HepG2 (cell line): ENCODE data around the gene S100A16. TPM values are rescaled to one million over a fixed set of nuclear protein-coding genes. Genes with fewer than 3 reads are reported as not detected.
A peak's percentile ranks its signal among the peaks of the same experiment; 100 is the strongest.

Source experiments
- BRCA1 ChIP-seq: sonication (generic); formaldehyde crosslinking; IDR thresholded peaks from 2 replicates; pipeline ENCODE4 v1.4.0; 2020; ENCODE audit warnings: missing genetic modification reagents
- DNMT1 ChIP-seq: sonication (generic); formaldehyde crosslinking; IDR thresholded peaks from 2 replicates; pipeline ENCODE4 v1.5.1; 2020; ENCODE audit warnings: mild to moderate bottlenecking, missing genetic modification reagents
- DPF2 ChIP-seq: sonication (generic); formaldehyde crosslinking; IDR thresholded peaks from 2 replicates; pipeline ENCODE4 v1.4.0; 2020; ENCODE audit warnings: mild to moderate bottlenecking, low read depth, missing genetic modification reagents, borderline replicate concordance
- GABPA ChIP-seq, 2 experiments: IDR thresholded peaks; 2 replicates each; pipeline ENCODE4 v1.6.1; 2011 to 2016; ENCODE audit warnings: low read depth in 2 of 2, low read length in 1 of 2, missing biosample characterization in 1 of 2, missing genetic modification characterization in 1 of 2
- HCFC1 ChIP-seq: fragments of 150-350 bp; IDR thresholded peaks from 2 replicates; pipeline ENCODE4 v1.6.1; 2014; ENCODE audit warnings: low read depth, low read length
- HNF4G ChIP-seq, 2 experiments: sonication (generic) in 1 of 2; formaldehyde crosslinking in 1 of 2; IDR thresholded peaks; 2 replicates each; pipeline versions ENCODE4 v1.4.0 to v1.6.1; 2011 to 2020; ENCODE audit warnings: borderline replicate concordance in 2 of 2, low read depth in 2 of 2, mild to moderate bottlenecking in 2 of 2, low read length in 1 of 2, missing genetic modification reagents in 1 of 2, moderate library complexity in 1 of 2
- KLF11 ChIP-seq: IDR thresholded peaks from 2 replicates; pipeline ENCODE4 v1.6.1; 2016; ENCODE audit warnings: missing compliant biosample characterization
- NFIC ChIP-seq: IDR thresholded peaks from 2 replicates; pipeline ENCODE4 v1.6.1; 2012; ENCODE audit warnings: mild to moderate bottlenecking, low read length, inconsistent platforms
- POLR2G ChIP-seq: fragments of 200-400 bp; formaldehyde crosslinking; IDR thresholded peaks from 2 replicates; pipeline ENCODE4 v1.6.1; 2018; ENCODE audit warnings: mild to moderate bottlenecking, low read depth, low read length, moderate library complexity
- SRSF9 ChIP-seq: fragments of 200-400 bp; formaldehyde crosslinking; IDR thresholded peaks from 2 replicates; pipeline ENCODE4 v1.6.1; 2018; ENCODE audit warnings: borderline replicate concordance, mild to moderate bottlenecking, low read depth, low read length; ENCODE audit not compliant: insufficient read depth, poor library complexity, severe bottlenecking
- TCF12 ChIP-seq, 2 experiments: fragments of 450-650 bp in 1 of 2; sonication (generic) in 1 of 2; formaldehyde crosslinking in 1 of 2; IDR thresholded peaks; 2 replicates each; pipeline versions ENCODE4 v1.6.1 to v1.8.0; 2017 to 2022; ENCODE audit warnings: antibody characterized with exemption in 1 of 2, mild to moderate bottlenecking in 1 of 2, missing genetic modification reagents in 1 of 2, moderate library complexity in 1 of 2
- ZNF12 ChIP-seq: sonication (generic); formaldehyde crosslinking; IDR thresholded peaks from 2 replicates; pipeline ENCODE4 v1.5.0; 2020; ENCODE audit warnings: missing genetic modification reagents
- ZNF207 ChIP-seq: fragments of 450-650 bp; IDR thresholded peaks from 2 replicates; pipeline ENCODE4 v1.6.1; 2016; ENCODE audit warnings: antibody characterized with exemption, borderline replicate concordance
- ZNF737 ChIP-seq: sonication (generic); formaldehyde crosslinking; IDR thresholded peaks from 2 replicates; pipeline ENCODE4 v1.5.0; 2020; ENCODE audit warnings: missing genetic modification reagents, mild to moderate bottlenecking, borderline replicate concordance
- polyA plus RNA-seq, 8 experiments: library from polyadenylated mRNA; depleted of rRNA in 3 of 8; stranded (reverse) in 7 of 8; unstranded in 1 of 8; fragments of >200 nt; fragmentation: Illumina TruSeq in 4 of 8; extraction: Trizol in 4 of 8; gene quantifications; 2 replicates each; pipeline versions ENCODE4 v1.2.1 to v1.2.3, GENCODE V29; 2011 to 2016; ENCODE audit warnings: low read depth in 4 of 8, missing spikeins in 1 of 8, mixed read lengths in 1 of 8; ENCODE audit not compliant: insufficient read depth in 1 of 8
- total RNA-seq, 5 experiments: library from RNA; depleted of rRNA; stranded (reverse); fragments of >200 nt; fragmentation: Illumina TruSeq; extraction: Trizol; gene quantifications; 2 replicates each; pipeline ENCODE4 v1.2.3, GENCODE V29; 2016; ENCODE audit warnings: low read depth in 1 of 5
- TF ChIP-seq, protein P1 (sequence below): sonication (generic); formaldehyde crosslinking; IDR thresholded peaks from 2 replicates; pipeline ENCODE4 v1.5.1; 2020; ENCODE audit warnings: mild to moderate bottlenecking, missing genetic modification reagents, moderate library complexity
- TF ChIP-seq, protein P2 (sequence below): sonication (generic); formaldehyde crosslinking; conservative IDR thresholded peaks from 2 replicates; pipeline ENCODE4 v1.4.0; 2020; ENCODE audit warnings: missing genetic modification reagents
- TF ChIP-seq, protein P3 (sequence below): sonication (generic); formaldehyde crosslinking; IDR thresholded peaks from 2 replicates; pipeline ENCODE4 v1.5.0; 2020; ENCODE audit warnings: mild to moderate bottlenecking, missing genetic modification reagents
- TF ChIP-seq, protein P4 (sequence below): sonication (generic); formaldehyde crosslinking; IDR thresholded peaks from 2 replicates; pipeline ENCODE4 v1.4.0; 2020; ENCODE audit warnings: mild to moderate bottlenecking, missing genetic modification reagents
- TF ChIP-seq, protein P5 (sequence below): IDR thresholded peaks from 2 replicates; pipeline ENCODE4 v1.6.1; 2016; ENCODE audit warnings: missing compliant biosample characterization, missing genetic modification reagents, borderline replicate concordance

Gene S100A16
- total and polyA plus RNA-seq, 2 of the 13 experiments (the other 11 are each of a cell fraction or from before 2014, with no cell fraction given) = 46.0 to 195 TPM

DNA sequence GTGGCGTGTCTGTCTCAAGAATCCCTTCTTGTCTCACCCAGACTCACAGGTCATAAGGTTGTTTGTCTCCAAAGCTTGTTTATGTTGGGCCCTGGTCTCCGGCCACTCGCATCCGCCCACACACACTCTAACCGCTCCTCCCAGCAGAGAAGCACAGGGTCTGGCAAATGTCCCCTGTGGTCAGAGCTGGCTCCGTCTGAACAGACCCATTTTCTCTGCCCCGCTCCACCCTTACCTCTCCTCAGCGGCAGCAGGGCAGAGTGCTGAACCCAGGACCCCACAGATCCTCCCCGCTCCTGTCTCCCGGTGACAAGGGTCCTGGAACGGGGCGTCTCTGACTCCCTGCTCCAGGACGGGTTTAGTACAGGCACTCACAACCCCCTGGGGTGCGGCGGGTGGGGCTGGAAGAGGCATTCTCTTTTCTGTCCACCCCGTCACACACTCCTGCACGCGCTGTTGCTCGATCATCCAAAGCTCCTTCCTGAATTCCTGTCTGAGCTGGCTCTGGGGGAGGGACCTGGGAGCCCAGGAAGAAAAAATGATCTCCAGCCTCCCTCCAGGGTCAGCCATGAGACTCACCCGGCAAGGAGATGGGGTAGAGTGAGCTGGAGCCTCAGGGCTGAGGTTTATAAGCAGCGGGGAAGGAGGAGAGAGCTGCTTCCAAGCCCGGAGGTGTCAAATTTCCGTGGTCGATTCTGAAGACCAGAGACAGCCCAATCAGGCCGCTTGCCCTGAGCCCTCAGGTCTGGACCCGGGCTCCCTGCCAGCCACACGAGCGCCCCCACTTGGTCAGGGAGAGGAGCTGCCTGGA is 14.2 kb upstream of the S100A16 start, which contains the start of gene S100A13 (continued):
- TF ChIP-seq, protein P1, sequence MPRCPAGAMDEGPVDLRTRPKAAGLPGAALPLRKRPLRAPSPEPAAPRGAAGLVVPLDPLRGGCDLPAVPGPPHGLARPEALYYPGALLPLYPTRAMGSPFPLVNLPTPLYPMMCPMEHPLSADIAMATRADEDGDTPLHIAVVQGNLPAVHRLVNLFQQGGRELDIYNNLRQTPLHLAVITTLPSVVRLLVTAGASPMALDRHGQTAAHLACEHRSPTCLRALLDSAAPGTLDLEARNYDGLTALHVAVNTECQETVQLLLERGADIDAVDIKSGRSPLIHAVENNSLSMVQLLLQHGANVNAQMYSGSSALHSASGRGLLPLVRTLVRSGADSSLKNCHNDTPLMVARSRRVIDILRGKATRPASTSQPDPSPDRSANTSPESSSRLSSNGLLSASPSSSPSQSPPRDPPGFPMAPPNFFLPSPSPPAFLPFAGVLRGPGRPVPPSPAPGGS = 0 out of 2 replicates have a peak, but pooled peaks have one; percentile 1
- TF ChIP-seq ZNF12 (no peak), DPF2 (CRISPR knock-in tag) (no peak), NFIC (no peak), HCFC1 (no peak), BRCA1 (CRISPR knock-in tag) (no peak), ZNF737 (no peak), GABPA (IDR thresholded peaks at IDR 0.05; ENCODE audit: low read depth, low read length) (no peak), GABPA (CRISPR knock-in tag; IDR thresholded peaks at IDR 0.05; ENCODE audit: low read depth) (no peak), TCF12 (IDR thresholded peaks at IDR 0.05) (no peak), TCF12 (CRISPR knock-in tag; IDR thresholded peaks at IDR 0.05) (peak; percentile 66; the same call in 1 of the 2 replicates), POLR2G (peak; percentile 94), SRSF9 (no peak), ZNF207 (no peak), KLF11 (CRISPR knock-in tag) (peak; percentile 82; the same call in 1 of the 2 replicates), DNMT1 (CRISPR knock-in tag) (no peak), HNF4G (IDR thresholded peaks at IDR 0.05; ENCODE audit: borderline replicate concordance, low read depth, low read length) (no peak), HNF4G (CRISPR knock-in tag; IDR thresholded peaks at IDR 0.05; ENCODE audit: borderline replicate concordance, low read depth) (0 out of 2 replicates have a peak, but pooled peaks have one; percentile 21)
- TF ChIP-seq, protein P2, sequence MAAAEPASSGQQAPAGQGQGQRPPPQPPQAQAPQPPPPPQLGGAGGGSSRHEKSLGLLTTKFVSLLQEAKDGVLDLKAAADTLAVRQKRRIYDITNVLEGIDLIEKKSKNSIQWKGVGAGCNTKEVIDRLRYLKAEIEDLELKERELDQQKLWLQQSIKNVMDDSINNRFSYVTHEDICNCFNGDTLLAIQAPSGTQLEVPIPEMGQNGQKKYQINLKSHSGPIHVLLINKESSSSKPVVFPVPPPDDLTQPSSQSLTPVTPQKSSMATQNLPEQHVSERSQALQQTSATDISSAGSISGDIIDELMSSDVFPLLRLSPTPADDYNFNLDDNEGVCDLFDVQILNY (CRISPR knock-in tag) = no peak
- TF ChIP-seq, protein P3, sequence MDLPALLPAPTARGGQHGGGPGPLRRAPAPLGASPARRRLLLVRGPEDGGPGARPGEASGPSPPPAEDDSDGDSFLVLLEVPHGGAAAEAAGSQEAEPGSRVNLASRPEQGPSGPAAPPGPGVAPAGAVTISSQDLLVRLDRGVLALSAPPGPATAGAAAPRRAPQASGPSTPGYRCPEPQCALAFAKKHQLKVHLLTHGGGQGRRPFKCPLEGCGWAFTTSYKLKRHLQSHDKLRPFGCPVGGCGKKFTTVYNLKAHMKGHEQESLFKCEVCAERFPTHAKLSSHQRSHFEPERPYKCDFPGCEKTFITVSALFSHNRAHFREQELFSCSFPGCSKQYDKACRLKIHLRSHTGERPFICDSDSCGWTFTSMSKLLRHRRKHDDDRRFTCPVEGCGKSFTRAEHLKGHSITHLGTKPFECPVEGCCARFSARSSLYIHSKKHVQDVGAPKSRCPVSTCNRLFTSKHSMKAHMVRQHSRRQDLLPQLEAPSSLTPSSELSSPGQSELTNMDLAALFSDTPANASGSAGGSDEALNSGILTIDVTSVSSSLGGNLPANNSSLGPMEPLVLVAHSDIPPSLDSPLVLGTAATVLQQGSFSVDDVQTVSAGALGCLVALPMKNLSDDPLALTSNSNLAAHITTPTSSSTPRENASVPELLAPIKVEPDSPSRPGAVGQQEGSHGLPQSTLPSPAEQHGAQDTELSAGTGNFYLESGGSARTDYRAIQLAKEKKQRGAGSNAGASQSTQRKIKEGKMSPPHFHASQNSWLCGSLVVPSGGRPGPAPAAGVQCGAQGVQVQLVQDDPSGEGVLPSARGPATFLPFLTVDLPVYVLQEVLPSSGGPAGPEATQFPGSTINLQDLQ (CRISPR knock-in tag) = no peak
- TF ChIP-seq, protein P4, sequence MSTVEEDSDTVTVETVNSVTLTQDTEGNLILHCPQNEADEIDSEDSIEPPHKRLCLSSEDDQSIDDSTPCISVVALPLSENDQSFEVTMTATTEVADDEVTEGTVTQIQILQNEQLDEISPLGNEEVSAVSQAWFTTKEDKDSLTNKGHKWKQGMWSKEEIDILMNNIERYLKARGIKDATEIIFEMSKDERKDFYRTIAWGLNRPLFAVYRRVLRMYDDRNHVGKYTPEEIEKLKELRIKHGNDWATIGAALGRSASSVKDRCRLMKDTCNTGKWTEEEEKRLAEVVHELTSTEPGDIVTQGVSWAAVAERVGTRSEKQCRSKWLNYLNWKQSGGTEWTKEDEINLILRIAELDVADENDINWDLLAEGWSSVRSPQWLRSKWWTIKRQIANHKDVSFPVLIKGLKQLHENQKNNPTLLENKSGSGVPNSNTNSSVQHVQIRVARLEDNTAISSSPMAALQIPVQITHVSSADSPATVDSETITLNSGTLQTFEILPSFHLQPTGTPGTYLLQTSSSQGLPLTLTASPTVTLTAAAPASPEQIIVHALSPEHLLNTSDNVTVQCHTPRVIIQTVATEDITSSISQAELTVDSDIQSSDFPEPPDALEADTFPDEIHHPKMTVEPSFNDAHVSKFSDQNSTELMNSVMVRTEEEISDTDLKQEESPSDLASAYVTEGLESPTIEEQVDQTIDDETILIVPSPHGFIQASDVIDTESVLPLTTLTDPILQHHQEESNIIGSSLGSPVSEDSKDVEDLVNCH = no peak
- TF ChIP-seq, protein P5, sequence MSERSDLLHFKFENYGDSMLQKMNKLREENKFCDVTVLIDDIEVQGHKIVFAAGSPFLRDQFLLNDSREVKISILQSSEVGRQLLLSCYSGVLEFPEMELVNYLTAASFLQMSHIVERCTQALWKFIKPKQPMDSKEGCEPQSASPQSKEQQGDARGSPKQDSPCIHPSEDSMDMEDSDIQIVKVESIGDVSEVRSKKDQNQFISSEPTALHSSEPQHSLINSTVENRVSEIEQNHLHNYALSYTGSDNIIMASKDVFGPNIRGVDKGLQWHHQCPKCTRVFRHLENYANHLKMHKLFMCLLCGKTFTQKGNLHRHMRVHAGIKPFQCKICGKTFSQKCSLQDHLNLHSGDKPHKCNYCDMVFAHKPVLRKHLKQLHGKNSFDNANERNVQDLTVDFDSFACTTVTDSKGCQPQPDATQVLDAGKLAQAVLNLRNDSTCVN (CRISPR knock-in tag) = no peak
